Peyer's patch (tissue), 4 donors: ENCODE data around the gene PEX19.

ENCODE experiments used
- POLR2A ChIP-seq, 2 donors: fragments of 450-650 bp; IDR thresholded peaks; one replicate each; pipeline ENCODE4 v1.5.1; 2017; ENCODE audit warnings: antibody characterized with exemption in 2 of 2, mild to moderate bottlenecking in 2 of 2, moderate library complexity in 2 of 2
- TF ChIP-seq, protein P1 (sequence below), 6 experiments: fragments of 450-650 bp in 4 of 6; fragments of 200-600 bp in 2 of 6; sonication (generic) in 1 of 6; IDR thresholded peaks; one replicate each; pipeline ENCODE4 v1.5.1; 2017 to 2019; ENCODE audit warnings: antibody characterized with exemption in 6 of 6, mild to moderate bottlenecking in 3 of 6, moderate library complexity in 1 of 6

GRCh38 chr1:160261893-160262794, 22.8 kb downstream of the PEX19 start, which contains the start of gene DCAF8:
- TF ChIP-seq, protein P1, sequence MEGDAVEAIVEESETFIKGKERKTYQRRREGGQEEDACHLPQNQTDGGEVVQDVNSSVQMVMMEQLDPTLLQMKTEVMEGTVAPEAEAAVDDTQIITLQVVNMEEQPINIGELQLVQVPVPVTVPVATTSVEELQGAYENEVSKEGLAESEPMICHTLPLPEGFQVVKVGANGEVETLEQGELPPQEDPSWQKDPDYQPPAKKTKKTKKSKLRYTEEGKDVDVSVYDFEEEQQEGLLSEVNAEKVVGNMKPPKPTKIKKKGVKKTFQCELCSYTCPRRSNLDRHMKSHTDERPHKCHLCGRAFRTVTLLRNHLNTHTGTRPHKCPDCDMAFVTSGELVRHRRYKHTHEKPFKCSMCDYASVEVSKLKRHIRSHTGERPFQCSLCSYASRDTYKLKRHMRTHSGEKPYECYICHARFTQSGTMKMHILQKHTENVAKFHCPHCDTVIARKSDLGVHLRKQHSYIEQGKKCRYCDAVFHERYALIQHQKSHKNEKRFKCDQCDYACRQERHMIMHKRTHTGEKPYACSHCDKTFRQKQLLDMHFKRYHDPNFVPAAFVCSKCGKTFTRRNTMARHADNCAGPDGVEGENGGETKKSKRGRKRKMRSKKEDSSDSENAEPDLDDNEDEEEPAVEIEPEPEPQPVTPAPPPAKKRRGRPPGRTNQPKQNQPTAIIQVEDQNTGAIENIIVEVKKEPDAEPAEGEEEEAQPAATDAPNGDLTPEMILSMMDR (IDR thresholded peaks at IDR 0.05), result peak in 1 of 6 experiments; percentile 10
- peak; percentile 78 to 90 for TF ChIP-seq POLR2A (IDR thresholded peaks at IDR 0.05)
